Brain microvascular endothelial cell (primary cell): Measurements from ENCODE around the gene LZTS3.
A peak's percentile ranks its signal among the peaks of the same experiment; 100 is the strongest.

ENCODE experiments used
- DNase-seq: peaks from one replicate; pipeline ENCODE4 v3.0.0-alpha.2; 2020
- H3K27ac ChIP-seq: fragments of 250-450 bp; sonication (Bioruptor Pico); 2 replicates; pipeline ENCODE4 v1.5.1; 2020; ENCODE audit warnings: mild to moderate bottlenecking, moderate library complexity
- H3K27me3 ChIP-seq: fragments of 250-450 bp; sonication (Bioruptor Pico); replicated peaks from 2 replicates; pipeline ENCODE4 v1.5.1; 2020; ENCODE audit warnings: mild to moderate bottlenecking
- H3K36me3 ChIP-seq: fragments of 250-450 bp; sonication (Bioruptor Pico); replicated peaks from 2 replicates; pipeline ENCODE4 v1.5.1; 2020; ENCODE audit warnings: mild to moderate bottlenecking
- H3K4me3 ChIP-seq: 2 replicates; pipeline ENCODE4 v1.5.1; 2011; ENCODE audit warnings: low read depth, mild to moderate bottlenecking, control low read depth, low read length, moderate library complexity
- in situ Hi-C: cut with HindIII; loops from 2 replicates; pipeline ENCODE4 v1.10.0; 2017; ENCODE audit warnings: low sequenced_read_pairs, low pct_ligation_motif_present
- TF ChIP-seq, protein P1 (sequence below): IDR thresholded peaks from 2 replicates; pipeline ENCODE4 v1.5.1; 2011; ENCODE audit warnings: low read depth, mild to moderate bottlenecking, moderate library complexity, low read length, control low read depth, inconsistent platforms; ENCODE audit errors: missing control alignments

LZTS3 gene

DNA sequence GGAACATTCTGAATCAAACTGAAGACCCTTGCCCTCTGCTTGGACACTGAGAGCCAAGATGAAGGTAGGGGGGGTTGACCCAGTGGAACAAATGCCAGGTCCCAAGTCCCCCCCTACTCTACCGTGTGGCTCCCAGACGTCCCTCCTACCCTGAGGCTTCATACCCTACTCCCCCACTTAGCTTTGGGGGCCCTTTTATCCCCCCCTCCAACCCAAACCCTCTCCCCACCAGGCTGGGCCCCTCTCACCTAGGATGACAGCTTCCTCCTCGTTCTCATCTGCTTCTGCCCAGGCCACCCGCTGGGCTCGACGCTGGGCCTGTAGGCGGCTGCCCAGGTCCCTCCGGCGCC lies 29.6 kb upstream of the LZTS3 start:
- Histone ChIP-seq H3K27me3 (no peaks in the 10 kb centered on the region), H3K36me3 (peaks cover 16% of the 10 kb centered on the region), H3K27ac (no peak overlapping the region), H3K4me3 (peak overlapping the region; percentile 95)
- TF ChIP-seq, protein P1, sequence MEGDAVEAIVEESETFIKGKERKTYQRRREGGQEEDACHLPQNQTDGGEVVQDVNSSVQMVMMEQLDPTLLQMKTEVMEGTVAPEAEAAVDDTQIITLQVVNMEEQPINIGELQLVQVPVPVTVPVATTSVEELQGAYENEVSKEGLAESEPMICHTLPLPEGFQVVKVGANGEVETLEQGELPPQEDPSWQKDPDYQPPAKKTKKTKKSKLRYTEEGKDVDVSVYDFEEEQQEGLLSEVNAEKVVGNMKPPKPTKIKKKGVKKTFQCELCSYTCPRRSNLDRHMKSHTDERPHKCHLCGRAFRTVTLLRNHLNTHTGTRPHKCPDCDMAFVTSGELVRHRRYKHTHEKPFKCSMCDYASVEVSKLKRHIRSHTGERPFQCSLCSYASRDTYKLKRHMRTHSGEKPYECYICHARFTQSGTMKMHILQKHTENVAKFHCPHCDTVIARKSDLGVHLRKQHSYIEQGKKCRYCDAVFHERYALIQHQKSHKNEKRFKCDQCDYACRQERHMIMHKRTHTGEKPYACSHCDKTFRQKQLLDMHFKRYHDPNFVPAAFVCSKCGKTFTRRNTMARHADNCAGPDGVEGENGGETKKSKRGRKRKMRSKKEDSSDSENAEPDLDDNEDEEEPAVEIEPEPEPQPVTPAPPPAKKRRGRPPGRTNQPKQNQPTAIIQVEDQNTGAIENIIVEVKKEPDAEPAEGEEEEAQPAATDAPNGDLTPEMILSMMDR: no peak
- DNase-seq: no peak
- in situ Hi-C loops: no loop called here

DNA sequence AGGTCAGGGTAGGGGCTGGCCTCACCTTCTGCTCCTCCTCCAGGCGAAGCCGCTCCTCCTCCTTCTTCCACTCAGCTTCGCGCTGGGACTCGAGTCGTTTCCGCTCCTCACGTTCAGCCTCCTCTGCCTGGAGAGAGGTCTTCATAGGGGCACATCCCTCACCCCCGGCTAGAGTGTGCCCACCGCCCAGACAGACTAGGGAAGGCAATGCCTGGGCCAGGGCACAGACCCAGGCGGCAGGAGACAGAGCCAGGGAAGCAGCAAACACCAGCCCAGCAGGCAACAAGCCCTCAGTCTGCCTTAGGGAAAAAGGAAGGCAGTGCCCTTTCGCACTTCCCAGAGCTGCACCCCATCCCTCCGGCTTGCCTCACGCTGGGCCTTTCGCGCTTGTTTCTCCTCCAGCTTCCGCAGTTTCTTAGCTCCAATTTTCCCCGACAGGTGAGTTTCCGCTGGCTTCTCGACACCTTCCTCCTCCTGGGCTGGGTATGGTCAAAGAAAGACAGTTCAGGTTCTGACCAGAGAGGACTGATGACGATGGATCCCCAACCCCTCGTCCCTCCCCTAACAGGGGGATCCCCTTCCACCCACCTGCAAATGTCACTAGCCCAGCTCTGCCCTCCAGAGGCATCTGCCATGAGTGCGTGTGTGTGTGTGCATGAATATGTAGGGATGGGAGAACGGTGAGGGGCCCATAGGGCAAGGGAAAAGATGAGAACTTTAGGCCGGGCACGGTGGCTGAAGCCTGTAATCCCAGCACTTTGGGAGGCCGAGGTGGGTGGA lies 26.8 kb upstream of the LZTS3 start:
- no peak overlapping the region for H3K27ac ChIP-seq
- H3K4me3 ChIP-seq: no peak overlapping the region
- no peak for DNase-seq
- no peaks in the 10 kb centered on the region for H3K27me3 ChIP-seq
- in situ Hi-C loops: no loop called here
- peaks cover 27% of the 10 kb centered on the region for H3K36me3 ChIP-seq
- TF ChIP-seq, protein P1: no peak

DNA sequence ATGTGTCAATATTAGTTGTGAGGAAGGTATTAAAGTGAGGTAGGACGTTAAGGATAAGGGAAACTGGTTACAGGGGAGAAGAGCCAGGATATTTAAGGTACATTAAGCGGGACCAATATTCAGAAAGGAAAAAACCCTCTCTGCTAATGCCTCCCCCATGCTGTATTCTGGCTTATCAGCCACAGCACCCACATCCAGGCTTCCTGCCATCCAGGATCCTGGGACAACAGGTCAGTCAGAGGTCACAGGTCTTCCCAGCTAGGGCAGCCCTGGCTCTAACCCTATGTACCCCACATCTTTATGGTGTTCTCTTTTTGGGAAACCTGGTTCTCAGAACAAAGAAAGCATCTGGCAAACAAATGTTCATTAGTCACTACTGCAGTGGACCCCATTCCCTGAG lies 25.9 kb upstream of the LZTS3 start:
- in situ Hi-C loops: no loop called here
- H3K4me3 ChIP-seq: no peak overlapping the region
- DNase-seq: no peak
- TF ChIP-seq, protein P1: no peak
- no peaks in the 10 kb centered on the region for H3K27me3 ChIP-seq
- no peak overlapping the region for H3K27ac ChIP-seq
- peaks cover 37% of the 10 kb centered on the region for H3K36me3 ChIP-seq

DNA sequence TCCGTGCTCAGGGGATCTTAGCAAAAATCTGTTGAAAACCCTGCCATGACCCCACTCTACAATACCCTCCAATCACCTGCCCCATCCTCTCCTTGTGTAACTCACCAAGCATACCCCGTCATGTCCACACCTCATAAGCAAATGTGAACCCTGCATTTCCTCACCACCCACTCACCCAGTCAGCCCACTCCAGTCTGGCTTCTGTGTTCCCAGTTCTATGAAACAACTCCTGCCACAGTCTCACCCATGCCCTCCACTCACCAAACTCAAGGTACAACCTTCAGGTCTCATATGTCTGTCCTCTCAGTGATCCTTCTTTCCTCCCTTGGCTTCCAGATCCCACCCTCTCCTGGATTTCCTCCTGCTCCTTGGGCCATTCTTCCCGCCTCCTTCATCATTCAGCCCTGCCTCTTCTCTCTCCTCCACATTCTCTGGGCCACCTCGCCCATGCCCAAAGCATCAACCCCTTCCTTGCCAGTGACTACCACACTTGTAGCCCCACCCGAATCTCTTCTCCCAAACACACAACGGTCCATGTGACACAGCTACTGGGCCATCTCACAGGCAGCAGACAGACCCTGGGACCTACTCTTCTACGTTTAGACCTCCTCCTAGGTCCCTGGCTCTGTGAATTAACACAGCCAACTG lies 22.4 kb upstream of the LZTS3 start:
- Histone ChIP-seq H3K4me3 (no peak overlapping the region), H3K27ac (no peak overlapping the region), H3K36me3 (peaks cover 63% of the 10 kb centered on the region), H3K27me3 (no peaks in the 10 kb centered on the region)
- TF ChIP-seq, protein P1: no peak
- in situ Hi-C loops: no loop called here
- no peak for DNase-seq

DNA sequence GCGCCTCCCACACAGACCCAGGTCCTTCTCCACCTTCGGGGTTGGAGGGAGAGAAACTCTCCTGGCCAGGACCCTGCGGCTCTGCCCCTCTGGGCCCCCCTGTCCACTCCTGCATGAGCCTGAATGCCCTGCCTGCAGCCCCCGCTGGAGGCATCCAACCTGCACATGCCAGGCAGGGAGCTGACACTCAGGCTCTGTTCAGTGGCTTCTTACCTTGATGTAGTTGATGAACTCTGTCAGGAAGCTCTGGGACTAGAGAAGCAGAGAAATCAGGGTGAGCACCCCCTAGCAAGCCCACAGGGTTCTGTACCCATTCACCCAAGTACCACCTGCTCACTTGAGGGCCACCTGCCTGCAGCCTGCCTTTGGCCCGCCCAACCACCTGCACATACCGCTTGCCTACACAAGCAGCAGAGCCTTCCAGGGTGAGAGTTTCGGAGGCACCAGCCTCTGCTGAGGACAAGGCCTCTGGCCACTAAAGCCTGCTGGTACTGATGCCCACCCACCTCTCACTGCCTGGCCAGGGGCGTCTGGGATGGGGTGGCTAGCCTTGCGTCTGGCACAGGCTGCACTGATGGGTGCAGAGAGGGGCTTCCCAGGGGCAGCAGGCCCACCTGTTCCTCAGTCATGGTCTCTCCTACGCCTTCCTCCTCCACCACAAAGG lies 21.4 kb upstream of the LZTS3 start:
- TF ChIP-seq, protein P1: no peak
- H3K36me3 ChIP-seq: peaks cover 57% of the 10 kb centered on the region
- no peak overlapping the region for H3K4me3 ChIP-seq
- H3K27me3 ChIP-seq: no peaks in the 10 kb centered on the region
- DNase-seq: no peak
- in situ Hi-C loops: no loop called here
- H3K27ac ChIP-seq: no peak overlapping the region
